Spleen (tissue), 7 donors: Measurements from ENCODE around the gene LRFN2.

Source experiments
- CTCF ChIP-seq, 11 experiments: fragments of 200-600 bp in 7 of 11; fragments of 450-650 bp in 4 of 11; sonication (generic) in 4 of 11; IDR thresholded peaks in 8 of 11; conservative IDR thresholded peaks in 3 of 11; 1 replicate in 7 of 11; 2 replicates in 4 of 11; pipeline versions ENCODE4 v1.4.0 to v1.8.0; 2016 to 2021; ENCODE audit warnings: antibody characterized with exemption in 11 of 11, inconsistent platforms in 4 of 11, mild to moderate bottlenecking in 1 of 11
- POLR2A ChIP-seq, 3 donors: fragments of 450-650 bp; IDR thresholded peaks; one replicate each; pipeline ENCODE4 v1.5.1; 2017; ENCODE audit warnings: antibody characterized with exemption in 3 of 3, mild to moderate bottlenecking in 1 of 3
- donor health status: DM: no; HTN: no; CAD: no; lungs with moderate emphysema.
- donor health status: DM: no; HTN: no; CAD: no.
- donor health status: DM: no; HTN: no; CAD: no.

GRCh38 chr6:40476673-40477072, 110.5 kb downstream of the LRFN2 start:
- TF ChIP-seq CTCF (IDR thresholded peaks at IDR 0.05 in 8 of 11, conservative IDR thresholded peaks at IDR 0.05 in 3 of 11): no peak
- no peak for TF ChIP-seq POLR2A (IDR thresholded peaks at IDR 0.05)
